ENCODE results near the gene ARL2.

ARL2 gene

GRCh38 chr11:65060913-65061408, 47.0 kb downstream of the ARL2 start:
- Mint-ChIP-seq H3K27ac (no peak overlapping the region), H3K4me3 (no peak overlapping the region), H3K36me3 (ENCODE audit: low read depth) (no peaks in the 10 kb centered on the region), H3K4me1 (ENCODE audit: low read depth) (peaks cover 56% of the 10 kb centered on the region), H3K9me3 (no peaks in the 10 kb centered on the region), H3K27me3 (peaks cover 37% of the 10 kb centered on the region)
- intact Hi-C loops (cut with micrococcal nuclease), result no loop called here

- Mint-ChIP-seq H3K4me3 (no peak overlapping the region), H3K9me3 (no peaks in the 10 kb centered on the region), H3K27ac (no peak overlapping the region), H3K36me3 (ENCODE audit: low read depth) (no peaks in the 10 kb centered on the region), H3K4me1 (ENCODE audit: low read depth) (peaks cover 54% of the 10 kb centered on the region), H3K27me3 (peaks cover 34% of the 10 kb centered on the region)
- intact Hi-C loops (cut with micrococcal nuclease), result no loop called here
Measured at GRCh38 chr11:65063532-65063931, 49.6 kb downstream of the ARL2 start.

DNA sequence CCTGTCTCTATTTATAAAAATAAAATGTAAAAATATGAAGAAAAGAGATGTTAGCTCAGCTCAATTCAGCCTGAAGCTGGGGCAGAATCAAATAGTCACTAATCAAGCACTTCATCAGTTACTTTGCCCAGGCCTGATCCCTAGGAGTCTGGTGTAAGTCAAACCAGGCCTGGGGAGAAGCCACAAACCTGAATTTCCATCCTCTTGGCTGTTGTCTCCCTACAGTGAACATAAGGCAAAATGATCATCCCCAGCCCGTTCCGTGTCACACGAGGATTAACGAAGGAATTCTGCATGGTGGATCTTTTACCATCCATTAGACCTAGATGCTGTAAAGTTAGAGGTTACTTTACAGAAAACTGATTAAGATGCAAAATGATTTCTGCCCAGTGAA, 50.9 kb downstream of the ARL2 start:
- peaks cover 48% of the 10 kb centered on the region for H3K4me1 Mint-ChIP-seq (ENCODE audit: low read depth)
- no peaks in the 10 kb centered on the region for H3K36me3 Mint-ChIP-seq (ENCODE audit: low read depth)
- intact Hi-C loops (cut with micrococcal nuclease), result no loop called here
- no peak overlapping the region for H3K27ac Mint-ChIP-seq
- peaks cover 24% of the 10 kb centered on the region for H3K27me3 Mint-ChIP-seq
- H3K4me3 Mint-ChIP-seq, result no peak overlapping the region
- no peaks in the 10 kb centered on the region for H3K9me3 Mint-ChIP-seq

DNA sequence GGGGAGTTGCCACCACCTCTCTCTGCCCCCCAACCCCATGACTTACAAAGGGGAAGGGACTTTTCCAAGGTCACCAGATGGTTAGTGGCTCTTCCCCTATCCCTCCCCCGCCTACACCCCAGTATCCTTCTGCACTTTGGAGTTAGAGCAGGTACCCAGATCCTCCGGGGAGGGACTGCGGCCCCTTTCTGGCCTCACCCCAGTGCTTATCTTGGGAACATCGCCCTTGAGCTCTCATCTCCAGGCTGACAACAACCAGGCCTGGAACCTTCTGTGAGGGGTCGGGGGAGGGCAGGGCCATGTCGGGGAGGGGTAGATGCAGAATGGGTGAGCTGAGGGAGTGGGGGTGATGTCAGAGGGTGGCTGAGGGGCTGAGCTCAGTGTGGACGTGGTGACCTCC, 51.9 kb downstream of the ARL2 start:
- Mint-ChIP-seq H3K36me3 (ENCODE audit: low read depth) (no peaks in the 10 kb centered on the region), H3K9me3 (no peaks in the 10 kb centered on the region), H3K27ac (no peak overlapping the region), H3K4me3 (no peak overlapping the region), H3K4me1 (ENCODE audit: low read depth) (peaks cover 38% of the 10 kb centered on the region), H3K27me3 (peaks cover 16% of the 10 kb centered on the region)
- intact Hi-C loops (cut with micrococcal nuclease), result no loop called here

DNA sequence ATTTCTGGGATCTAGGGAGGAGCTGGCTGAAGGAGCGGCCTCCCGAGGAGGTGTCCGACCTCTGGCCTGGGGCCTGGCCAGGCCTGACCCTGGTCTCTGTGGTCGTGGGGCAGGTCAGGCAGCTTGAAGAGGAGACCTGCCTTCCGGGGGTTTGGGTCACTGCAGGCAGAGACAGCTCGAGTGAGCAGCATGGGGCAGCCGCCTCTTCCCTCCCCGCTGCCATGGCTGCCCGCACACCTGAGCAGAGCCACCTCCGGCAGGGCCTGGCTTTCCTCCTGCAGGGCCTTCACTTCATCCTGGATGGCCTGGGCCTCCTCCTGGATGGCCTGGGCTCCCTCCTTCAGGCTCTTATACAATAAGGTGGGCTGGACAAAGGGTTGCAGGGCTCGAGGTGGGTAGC, 52.4 kb downstream of the ARL2 start:
- H3K36me3 Mint-ChIP-seq (ENCODE audit: low read depth), result no peaks in the 10 kb centered on the region
- H3K4me1 Mint-ChIP-seq (ENCODE audit: low read depth), result peaks cover 34% of the 10 kb centered on the region
- no peaks in the 10 kb centered on the region for H3K9me3 Mint-ChIP-seq
- no peak overlapping the region for H3K4me3 Mint-ChIP-seq
- no peak overlapping the region for H3K27ac Mint-ChIP-seq
- intact Hi-C loops (cut with micrococcal nuclease), result no loop called here
- peaks cover 12% of the 10 kb centered on the region for H3K27me3 Mint-ChIP-seq

- Mint-ChIP-seq H3K36me3 (ENCODE audit: low read depth) (no peaks in the 10 kb centered on the region), H3K9me3 (no peaks in the 10 kb centered on the region), H3K4me3 (no peak overlapping the region), H3K27ac (no peak overlapping the region), H3K27me3 (peaks cover 12% of the 10 kb centered on the region), H3K4me1 (ENCODE audit: low read depth) (peaks cover 30% of the 10 kb centered on the region)
- intact Hi-C loops (cut with micrococcal nuclease), result no loop called here
Measured at GRCh38 chr11:65066805-65067291, 52.9 kb downstream of the ARL2 start.

- intact Hi-C loops (cut with micrococcal nuclease), result no loop called here
- Mint-ChIP-seq H3K9me3 (no peaks in the 10 kb centered on the region), H3K27me3 (peaks cover 8% of the 10 kb centered on the region), H3K4me1 (ENCODE audit: low read depth) (peaks cover 28% of the 10 kb centered on the region), H3K27ac (no peak overlapping the region), H3K4me3 (no peak overlapping the region), H3K36me3 (ENCODE audit: low read depth) (no peaks in the 10 kb centered on the region)
Measured at GRCh38 chr11:65067446-65067845, 53.5 kb downstream of the ARL2 start.

- Mint-ChIP-seq H3K27me3 (no peaks in the 10 kb centered on the region), H3K27ac (no peak overlapping the region), H3K9me3 (no peaks in the 10 kb centered on the region), H3K36me3 (ENCODE audit: low read depth) (no peaks in the 10 kb centered on the region), H3K4me1 (ENCODE audit: low read depth) (peaks cover 16% of the 10 kb centered on the region), H3K4me3 (no peak overlapping the region)
- intact Hi-C loops (cut with micrococcal nuclease), result no loop called here
Measured at GRCh38 chr11:65069217-65069616, 55.3 kb downstream of the ARL2 start.

Measured in dendritic cell treated with granulocyte-macrophage colony-stimulating factor and Interleukin-4, amounts not matched to agents 40 ng/mL and 50 ng/mL, for 4 days (primary cell).